Erythroblast (primary cell): ENCODE measurements around the gene DIABLO.

Source experiments
- DNase-seq, 2 experiments: peaks; one replicate each; lab custom pipeline; 2025; lab: John Stamatoyannopoulos, UW
- GATA1 ChIP-seq: IDR thresholded peaks from 2 replicates; pipeline ENCODE4 v1.6.1; 2011; ENCODE audit warnings: low read depth, mild to moderate bottlenecking, control low read depth, low read length, moderate library complexity
- POLR2A ChIP-seq: IDR thresholded peaks from 2 replicates; pipeline ENCODE4 v1.6.1; 2011; ENCODE audit warnings: mild to moderate bottlenecking, low read length

DIABLO gene

DNA sequence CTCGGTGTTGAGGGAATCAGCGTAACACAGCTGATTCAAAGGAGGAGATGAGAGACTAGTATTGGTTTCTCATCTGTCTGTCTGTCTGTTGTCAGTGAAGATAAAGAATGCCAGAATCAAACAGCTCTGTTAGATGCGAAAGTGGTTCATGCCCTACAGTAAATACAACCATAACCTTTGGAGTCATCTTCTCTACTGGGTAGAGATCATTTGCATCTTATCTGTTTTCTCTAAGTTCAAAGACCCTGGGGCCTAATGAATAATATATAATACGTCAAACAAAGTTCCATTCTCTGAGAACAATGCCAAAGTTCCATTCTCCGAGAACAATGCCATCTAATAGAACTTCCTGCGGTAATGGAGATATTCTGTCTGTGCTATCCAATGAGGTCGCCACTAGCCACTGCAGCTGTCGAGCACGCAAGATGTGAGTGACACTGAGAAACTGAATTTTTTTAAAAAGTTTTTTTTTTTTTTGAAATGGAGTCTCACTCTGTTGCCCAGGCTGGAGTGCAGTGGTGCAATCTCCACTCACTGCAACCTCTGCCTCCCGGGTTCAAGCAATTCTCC lies 58.4 kb downstream of the DIABLO start:
- DNase-seq: no peak
- TF ChIP-seq POLR2A (no peak), GATA1 (no peak)

DNA sequence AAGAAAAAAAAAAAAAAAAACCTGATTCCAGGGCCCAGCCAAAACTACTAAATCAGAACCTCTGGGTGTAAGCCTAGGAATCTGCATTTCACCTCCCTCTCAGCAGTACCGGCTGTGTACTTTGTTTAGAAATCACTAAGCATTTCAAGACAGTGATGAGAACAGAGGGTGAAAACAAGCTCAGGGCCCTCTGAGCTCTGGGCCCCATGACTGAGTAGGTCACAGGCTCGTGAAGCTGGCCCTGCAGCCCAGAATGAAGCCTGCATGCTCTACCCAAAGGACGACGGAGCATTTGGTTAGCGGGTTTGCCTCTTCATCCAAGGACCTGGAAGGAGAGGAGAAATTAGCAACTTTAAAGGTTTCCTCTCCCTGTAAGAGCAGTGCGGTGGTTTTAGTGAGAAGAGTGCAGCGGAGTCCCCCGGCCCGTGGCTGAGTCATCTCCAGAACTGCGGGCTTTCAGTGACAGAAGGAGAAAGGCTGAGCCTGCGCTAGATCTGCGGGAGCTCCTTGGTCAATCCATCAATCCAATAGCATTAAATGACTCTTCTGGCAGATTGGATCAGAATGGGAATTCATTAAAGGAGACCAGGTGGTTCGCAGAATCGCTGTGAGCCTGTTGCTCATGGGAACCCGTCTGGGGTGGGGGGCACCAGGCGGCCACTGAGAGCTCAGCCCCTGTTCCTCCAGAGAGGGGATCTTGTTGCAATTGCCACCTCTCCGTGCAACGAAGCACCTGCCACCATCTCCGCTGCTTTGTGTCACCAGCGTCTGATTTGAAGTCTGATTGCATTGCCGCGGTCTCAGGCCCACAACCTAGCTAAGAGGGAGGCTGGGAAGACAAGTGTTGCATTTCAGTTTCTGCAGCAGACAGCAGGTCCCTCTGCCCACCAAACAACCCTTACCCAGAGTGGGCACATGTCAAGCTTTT lies 59.2 kb downstream of the DIABLO start:
- TF ChIP-seq POLR2A (no peak), GATA1 (no peak)
- DNase-seq: no peak

DNA sequence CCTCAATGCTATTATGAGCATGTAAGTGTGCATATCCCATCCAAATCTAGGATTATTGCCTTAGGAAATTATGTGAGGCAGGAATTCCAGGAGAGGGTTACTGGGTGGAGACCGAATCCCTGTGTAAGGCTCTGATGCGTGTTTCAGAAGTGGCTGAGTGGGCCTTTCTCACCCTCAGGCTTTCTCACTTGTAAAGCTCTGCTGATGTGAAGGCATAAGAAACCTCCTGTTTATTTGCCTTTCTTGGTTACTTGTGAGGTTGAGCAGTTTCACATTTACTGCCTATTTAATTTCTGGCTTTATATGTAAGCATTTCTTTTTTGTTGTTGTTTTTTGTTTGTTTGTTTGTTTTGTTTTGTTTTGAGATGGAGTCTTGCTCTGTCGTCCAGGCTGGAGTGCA lies 62.9 kb downstream of the DIABLO start:
- DNase-seq: no peak
- TF ChIP-seq POLR2A (no peak), GATA1 (no peak)

DNA sequence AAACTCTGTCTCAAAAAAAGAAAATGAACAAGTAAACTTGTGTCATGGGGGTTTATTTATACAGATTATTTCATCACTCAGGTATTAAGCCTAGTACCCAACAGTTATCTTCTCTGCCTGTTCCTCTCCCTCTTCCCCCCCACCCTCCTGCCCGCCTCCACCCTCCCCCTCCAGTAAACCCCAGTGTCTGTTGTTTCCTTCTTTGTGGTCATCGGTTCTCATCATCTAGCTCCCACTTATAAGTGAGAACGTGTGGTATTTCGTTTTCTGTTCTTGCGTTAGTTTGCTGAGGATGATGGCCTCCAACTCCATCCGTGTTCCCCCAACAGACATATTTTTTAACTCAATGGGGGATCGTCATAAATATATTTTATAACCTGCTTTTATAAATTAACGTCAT lies 64.2 kb downstream of the DIABLO start:
- TF ChIP-seq GATA1 (no peak), POLR2A (no peak)
- DNase-seq: no peak

DNA sequence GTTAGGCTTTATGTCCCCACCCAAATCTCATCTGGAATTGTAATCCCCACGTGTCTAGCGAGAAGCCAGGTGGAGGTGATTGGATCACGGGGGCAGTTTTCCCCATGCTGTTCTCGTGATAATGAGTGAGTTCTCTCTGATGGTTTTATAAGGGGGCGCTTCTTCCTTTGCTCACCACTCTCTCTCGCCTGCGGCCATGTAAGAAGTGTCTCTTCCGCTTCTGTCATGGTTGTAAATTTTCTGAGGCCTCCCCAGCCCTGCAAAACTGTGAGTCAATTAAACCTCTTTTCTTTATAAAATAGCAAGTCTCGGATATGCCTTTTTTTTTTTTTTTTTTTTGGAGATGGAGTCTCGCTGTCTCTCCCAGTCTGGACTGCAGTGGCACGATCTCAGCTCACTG lies 65.1 kb downstream of the DIABLO start:
- TF ChIP-seq POLR2A: no peak
- no peak for DNase-seq

DNA sequence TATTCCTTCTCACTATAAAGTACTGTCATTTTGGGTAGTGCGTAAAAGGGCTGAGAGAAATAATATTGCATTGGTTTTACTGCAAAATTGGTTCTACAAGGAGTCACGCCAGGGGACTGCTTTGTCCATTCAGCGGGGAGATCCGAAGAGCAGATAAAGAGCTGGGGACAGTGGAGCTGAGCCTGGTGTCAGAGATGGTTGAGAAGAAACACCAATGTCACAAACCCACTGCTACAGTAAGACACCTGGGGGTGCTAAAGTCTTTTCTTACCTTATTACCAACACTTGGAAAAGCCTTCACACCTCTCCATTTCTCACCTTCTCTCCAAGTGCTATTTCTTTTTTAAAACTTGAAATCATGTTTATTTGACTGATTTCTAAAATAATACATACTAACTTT lies 66.0 kb downstream of the DIABLO start:
- TF ChIP-seq GATA1 (no peak), POLR2A (no peak)
- DNase-seq: no peak

DNA sequence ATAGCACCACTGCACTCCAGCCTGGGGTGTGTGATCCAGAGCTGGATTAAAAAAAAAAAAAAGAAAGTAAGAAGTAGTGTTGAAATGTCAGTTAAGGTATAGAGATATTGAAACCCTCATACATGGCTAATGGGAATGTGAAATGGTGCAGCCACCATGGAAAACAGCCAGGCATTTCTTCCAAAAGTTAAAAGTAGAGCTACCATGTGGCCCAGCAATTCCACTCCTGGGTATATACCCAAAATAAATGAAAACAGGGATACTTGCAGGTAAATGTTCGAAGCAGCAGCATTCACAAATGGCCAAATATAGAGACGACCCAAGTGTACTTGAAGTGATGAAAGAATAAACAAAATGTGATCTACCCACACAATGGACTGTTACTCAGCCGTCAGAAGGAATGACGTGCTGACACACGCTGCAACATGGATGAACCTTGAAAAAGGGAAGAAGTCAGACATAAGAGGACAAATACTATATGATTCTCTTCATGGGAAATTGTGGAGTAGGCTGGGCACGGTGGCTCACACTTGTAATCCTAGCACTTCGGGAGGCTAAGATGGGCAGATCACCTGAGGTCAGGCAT lies 67.1 kb downstream of the DIABLO start:
- no peak for DNase-seq
- TF ChIP-seq POLR2A (no peak), GATA1 (no peak)
